NCI-H1092 treated with DMSO at 0.1 percent for 48 hours (cell line): ENCODE results near the gene RPL37.
"Not testable (repeated sequence)": the region's sequence is repeated elsewhere in the genome, so short reads cannot be mapped to it uniquely, and the experiment has no call there.

Experiments used
- DNase-seq: peaks from one replicate; lab custom pipeline; 2025; lab: John Stamatoyannopoulos, UW

The RPL37 gene

DNA sequence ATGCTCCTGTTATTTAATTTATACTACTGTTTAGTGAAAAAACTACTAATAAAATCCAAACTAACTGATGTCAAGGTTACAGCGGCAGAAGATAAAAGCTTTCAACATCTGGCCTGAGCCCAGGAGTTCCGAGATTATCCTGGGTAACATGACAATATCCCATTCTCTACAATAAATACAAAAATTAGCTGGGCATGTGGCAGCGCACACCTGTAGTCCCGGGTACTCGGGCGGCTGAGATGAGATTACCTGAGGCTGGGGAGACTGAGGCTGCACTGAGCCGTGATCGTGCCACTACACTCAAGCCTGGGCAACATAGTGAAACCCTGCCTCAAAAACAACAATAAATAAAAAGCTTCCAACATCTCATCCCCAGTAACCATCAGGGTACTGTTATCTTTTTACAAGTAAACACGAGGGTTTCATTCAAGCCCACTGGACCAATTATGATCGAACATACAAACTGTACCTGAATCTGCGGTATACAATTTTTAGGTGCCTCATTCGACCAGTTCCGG is 1.3 kb downstream of the RPL37 start:
- DNase-seq: no peak

DNA sequence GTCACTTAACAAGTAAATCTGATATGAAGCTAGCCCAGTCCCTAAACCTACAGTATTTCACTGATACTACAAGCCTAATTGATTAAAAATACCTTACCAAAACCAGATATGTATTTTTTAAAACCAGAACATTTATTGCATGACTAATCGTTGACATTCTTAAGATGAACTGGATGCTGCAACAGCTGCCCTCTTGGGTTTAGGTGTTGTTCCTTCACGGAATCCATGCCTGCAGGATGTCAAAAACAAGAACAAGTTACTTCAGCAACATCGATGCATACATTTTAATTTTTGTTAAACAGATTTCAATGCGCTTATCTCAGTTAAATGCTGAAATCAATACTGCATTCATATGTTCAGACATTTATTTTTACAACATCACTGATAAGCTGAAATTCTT is 2.7 kb downstream of the RPL37 start:
- no peak for DNase-seq

DNA sequence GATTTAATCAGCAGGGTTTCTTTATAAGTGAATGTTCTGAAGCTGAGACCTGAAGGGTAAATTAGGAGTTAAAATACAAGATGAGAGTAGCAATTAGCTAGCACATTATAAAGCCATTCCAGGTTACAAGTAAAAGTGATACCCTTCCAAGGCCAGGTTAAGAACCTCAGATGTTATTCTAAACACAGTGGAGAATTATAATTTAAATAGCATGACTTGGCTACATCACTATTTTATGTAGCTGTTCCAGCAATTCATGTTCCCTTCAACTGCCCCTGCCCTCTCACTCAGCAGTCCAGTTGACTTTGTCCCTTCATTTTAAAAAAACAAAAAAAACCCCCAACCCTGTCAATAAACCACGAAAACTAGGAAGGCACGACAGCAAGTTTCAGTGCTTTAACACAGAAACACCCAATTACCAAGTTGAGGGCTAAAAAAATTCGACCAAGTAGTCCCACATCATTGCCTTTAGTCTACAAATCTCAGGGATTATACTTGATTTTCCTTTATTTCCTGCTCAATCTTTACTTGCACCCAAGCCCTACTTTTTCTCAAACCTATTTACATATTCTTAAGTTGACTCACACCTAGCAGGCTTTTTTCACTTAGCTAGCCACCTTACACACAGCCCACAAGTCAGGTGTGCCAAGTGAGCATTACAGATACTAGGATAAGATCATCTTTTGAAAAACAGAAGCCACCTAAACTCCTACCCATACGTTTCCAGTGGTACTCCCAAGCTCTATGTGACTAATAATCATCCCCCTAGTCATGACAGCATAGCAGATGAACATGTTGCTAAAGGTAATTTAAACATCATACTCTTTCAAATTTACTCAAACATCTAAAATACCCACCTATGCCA is 3.4 kb downstream of the RPL37 start:
- no peak for DNase-seq

DNA sequence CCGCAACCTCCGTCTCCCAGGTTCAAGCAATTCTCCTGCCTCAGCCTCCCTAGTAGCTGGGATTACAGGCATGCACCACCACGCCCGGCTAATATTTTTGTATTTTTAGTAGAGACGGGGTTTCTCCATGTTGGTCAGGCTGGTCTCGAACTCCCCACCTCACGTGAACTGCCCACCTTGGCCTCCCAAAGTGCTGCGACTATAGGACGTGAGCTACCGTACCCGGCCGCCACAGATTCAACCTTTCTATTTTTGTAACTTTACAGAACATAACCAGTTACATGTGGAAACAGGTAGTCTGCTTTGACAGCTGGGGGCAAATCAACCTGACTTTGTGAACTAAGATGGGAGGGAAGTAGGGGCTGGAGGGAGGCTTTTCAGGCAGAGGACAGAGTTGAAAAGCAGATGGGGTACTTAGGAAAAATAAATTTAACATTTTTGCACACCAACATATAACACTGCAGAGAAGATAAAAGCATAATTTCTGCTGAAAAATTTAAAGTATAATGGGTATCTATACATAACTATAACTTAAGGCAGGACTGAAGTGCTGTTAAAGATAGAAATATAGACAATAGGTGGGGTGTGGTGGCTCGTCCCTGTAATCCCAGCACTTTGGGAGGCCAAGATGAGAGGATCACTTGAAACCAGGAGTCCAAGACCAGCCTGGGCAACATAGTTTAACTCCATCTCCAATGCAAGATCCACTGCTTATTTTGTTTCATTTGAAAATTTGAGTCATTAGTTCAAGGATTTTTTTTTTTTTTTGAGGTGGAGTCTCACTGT is 5.1 kb downstream of the RPL37 start:
- no peak for DNase-seq

DNA sequence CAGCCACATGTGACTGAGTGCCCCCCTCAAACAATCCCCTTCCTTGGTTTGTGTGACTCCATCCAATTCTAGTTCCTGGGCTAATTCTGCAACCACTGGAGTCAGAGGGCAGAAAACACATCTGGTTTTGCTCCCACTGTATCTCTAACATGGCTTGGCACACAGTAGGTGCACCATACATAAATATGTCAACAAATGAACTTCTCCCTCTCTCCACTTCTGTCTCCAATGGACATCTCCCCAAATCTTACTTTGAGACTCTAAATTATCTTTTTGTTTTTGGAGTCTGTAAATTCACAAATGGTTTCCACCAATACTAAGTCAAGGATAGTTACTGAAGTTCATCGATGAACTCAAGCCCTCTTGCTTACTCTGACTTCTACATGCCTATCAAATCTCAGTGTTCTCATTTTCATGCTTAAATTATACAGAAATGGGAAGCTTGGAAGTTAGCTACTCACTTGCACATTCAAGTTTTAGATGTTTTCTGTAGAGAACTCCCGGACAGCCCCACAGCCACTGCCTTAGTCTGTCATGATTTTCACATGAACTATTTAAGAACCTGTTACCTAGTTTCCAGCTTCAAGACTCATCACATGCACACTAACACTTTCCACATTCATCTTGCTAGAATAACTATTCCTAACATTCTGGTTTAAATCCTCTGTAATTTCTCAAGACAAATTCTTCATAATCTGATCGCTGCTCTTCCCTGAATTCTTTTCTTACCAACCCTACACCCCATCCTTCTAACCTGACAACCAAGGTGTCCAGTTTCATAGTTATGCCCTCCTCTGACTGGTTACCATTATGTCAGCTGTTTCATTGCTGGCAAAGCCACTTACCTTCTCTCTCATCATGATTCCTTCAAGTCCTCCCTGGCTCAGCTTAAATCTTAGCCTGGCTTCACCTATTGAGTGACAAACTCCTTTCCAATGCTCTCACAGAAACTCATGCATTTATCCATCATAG is 6.0 kb downstream of the RPL37 start:
- no peak for DNase-seq

DNA sequence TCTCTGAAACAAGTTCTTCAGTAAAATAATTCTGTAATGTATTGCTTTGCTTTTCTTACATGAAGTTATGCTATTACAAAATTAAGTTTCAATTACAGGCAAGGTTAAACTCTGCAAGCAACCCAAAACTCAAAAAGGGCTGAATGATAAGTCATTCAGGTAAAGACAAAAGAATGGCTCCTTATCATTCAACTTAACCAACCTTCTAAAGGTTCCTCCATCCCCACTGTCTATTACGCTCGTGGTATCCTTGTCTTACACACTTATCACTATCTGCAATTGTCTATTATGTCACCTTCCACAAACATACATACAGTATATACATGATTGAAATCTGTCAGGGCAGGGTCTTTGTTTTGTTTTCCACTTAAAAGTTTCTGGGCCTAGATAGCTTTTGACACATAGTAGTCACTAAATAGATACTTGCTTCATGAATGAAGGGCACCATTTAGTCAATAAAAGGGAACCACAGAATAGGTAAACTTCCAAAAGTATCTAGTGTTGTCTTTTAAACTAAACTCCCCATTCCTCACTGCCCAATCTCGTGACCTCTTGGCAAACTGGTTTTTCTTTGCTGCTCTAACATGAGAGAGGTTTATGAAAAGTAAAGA is 6.9 kb downstream of the RPL37 start:
- DNase-seq: no peak

DNA sequence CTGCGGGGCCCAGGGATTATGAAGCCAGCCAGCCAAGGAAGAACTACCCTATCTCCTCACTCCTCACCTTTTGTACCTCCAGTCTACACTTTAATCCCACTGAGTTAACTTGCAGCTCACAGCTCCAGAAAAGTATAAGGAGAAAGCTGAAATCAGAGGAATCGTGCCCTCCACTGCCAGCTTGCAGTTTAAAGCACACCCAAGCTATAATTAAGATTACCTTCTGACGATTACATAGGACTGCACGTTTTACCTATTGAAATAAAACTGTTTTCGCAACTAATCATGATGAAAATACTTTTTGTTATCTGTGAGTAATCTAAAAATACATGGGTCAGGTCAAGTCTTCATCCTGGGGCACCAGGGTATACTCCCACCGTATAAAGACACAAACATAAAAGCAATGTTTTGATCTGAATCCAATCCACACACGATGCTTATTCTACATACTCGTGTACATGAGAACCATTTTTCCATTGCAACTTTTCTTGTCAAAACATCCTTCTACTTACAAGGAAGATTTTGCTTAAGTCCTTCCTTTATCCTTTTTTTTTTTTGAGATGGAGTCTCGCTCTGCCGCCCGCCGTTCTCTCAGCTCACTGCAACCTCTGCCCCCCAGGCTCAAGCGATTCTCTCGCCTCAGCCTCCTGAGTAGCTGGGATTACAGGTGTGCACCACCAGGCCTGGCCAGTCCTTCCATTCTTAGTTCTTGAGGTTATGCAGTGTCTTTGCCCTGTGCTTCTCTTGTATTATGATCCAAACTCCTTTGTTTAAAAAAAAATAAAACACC is 7.6 kb downstream of the RPL37 start:
- DNase-seq: no peak

DNA sequence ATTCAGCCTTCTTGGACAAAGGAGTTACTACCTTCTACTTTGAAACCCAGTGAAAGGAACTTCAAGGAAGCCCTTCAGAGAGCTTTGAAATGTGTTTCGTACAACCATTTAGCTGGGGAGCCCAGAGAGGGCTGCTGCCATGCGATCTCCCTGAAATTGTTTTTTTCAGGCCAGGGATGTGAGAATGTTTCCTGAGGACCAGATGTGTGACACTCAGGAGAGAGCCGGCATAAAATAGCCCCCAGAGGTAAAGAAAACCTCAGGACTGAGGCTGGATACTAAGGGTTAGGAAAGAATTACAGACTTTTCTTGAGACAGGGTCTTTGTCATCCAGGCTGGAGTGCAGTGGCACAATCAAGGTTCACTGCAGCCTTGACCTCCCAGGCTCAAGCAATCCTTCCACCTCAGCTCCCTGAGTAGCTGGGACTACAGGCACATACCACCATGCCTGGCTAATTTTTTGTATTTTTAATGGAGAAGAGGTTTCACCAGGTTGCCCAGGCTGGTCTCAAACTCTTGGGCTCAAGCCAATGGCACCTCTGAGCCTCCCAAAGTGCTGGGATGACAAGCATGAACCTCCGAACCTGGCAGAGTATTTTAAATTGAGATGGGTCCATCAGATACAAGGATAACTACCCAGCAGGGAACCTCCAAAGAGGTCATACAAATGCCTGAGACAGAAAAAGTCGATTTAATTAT is 8.4 kb downstream of the RPL37 start:
- DNase-seq: no peak

DNA sequence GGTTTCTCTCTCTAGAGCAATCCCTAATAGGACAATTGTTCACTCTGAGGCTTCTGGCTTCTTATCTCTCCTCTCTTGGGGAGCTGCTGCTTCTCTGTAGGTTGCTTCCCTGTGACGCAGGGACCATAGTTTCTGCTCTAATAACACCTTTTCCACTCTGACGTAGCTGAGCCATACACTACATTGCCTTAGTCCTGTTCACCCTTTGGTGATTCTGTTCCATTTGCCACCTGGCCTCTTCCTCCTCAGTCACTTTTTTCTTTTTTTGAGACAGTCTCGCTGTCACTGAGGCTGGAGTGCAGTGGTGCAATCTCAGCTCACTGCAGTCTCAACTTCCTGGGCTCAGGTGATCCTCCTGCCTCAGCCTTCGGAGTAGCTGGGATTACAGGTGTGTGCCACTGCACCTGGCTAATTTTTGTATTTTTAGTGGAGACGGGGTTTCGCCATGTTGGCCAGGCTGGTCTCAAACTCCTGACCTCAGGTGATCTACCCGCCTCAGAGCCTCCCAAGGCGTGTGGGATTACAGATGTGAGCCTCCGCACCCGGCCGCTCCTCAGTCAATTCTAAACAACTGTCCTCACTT is 9.5 kb downstream of the RPL37 start:
- DNase-seq: not testable (repeated sequence)

DNA sequence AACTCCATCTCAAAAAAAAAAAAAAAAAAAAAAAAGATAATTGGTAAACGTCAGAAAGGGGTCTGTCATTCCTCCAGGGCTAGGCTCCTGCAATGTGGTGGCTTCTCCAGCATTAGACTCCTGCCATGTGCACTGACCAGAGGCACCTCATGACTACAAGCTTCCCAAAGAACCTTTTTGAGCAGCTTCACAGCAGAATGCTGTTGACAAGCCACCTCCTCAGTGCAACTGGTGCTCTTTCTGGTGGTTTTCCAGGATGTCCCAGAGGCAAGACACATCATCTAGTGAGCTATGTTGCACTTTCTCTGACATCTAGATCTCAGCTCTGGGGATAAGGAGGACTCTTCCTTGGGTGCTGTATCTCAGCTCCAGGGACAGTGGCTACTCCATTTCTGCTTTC is 11.6 kb downstream of the RPL37 start:
- DNase-seq: no peak

DNA sequence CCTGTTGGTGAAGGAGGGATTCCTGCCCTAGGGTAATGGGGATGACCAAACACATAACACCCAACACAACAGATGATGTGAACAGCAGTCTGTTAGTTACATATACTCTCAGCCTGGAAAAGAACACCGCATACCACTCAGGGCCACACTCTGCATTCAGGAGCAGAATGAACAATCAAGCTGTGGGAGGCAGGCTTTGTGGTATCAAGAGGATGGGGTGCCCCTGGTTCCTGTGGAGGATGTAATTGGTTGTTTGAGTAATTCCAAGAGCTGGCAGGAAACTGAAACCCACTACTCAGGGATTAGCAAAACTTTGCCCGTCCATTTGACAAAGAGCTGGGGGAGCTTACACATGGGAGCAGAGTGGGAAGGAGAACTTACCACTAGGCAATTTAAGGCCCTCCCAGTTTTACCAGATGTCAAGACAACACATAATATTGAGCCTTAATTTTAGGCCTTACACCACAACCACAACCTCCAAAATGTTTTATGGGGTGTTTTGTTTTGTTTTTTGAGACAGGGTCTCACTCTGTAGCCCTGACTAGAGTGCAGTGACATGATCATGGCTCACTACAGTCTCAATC is 21.2 kb downstream of the RPL37 start:
- DNase-seq: no peak

DNA sequence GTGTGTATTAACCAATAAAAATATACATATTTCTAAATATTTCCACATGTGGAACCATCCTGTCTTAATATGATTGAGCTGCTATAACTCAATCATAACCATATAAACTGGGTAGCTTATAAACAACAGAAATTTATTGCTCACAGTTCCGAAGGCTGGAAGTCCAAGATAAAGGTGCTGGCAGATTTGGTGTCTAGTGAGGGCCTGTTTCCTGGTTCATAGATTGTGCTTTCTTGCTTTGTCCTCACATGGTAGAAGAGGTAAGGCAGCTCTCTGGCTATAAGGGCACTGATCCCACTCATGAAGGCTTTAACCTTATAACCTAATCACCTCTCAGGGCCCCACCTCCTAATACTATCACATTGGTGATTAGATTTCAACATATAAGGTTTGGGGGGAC is 22.9 kb downstream of the RPL37 start:
- DNase-seq: no peak

DNA sequence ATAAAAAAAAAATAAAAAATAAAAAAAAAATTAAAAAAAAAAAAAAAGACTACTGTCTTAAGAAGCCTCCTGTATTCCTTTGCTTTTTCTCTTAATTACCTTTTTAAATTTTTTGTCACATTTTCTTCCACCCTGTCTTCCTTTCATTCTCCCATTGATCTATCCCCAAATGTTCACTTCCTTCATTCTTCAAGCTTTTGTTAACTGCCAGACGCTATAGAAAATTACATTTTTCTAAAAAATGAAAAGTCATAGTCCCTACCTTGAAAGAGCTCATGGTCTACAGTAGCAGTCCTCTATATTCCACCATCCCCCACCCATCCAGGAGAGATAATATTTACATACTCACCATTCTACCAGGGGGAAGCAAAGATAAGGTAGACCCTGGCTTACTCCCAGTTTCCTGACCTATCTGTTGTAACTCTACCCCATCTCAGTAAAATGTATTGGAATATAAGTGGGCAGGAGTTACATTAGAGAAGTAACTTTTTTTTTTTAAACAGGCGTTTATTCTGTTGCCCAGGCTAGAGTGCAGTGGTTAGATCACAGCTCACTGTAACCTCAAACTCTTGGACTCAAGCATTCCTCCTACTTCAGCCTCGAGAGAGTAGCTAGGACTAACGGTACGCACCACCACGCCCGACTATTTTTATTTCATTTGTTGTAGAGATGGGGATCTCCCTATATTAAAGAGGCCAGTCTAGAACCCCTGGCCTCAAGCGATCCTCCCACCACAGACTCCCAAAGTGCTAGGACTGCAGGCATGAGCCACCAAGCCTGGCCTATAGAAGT is 33.1 kb downstream of the RPL37 start:
- DNase-seq: no peak

DNA sequence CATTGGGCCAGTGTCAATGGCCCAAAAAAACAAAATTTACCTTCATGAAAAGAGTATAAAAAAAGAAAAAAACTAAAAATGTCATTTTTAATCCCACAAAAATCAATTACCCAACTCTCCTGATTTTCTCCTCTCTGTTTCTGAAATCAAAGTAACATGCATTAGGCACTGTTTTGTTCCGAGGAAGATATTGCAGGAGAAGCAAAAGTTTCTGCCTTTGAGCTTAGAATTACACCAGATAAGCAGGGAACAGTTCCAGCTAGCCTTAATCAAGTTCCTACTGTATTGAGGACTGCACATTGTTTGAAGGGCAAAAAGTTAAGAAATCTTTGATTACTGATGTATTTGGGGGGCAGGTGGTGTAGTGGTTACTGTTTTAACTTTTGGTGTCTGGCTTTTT is 35.8 kb downstream of the RPL37 start:
- no peak for DNase-seq

DNA sequence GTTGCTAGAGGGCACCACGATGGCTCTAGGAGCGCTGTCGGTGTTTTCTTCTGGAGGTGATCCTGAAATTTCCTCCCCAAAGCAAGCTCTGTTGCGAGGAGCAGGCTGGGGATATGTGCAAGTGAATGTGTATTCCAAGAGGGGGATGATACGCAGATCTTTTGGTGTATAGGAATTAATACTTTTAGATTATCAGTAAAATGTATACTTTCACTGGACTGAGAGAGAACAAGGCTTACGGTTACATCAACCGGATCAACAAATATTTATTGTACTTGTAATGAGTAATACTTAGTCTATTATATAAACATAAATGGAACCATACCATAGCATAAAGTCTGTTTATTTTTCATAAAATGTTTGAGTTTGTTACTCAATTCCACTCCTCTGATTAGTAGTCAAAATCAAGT is 36.2 kb downstream of the RPL37 start:
- DNase-seq: peak; percentile 62

DNA sequence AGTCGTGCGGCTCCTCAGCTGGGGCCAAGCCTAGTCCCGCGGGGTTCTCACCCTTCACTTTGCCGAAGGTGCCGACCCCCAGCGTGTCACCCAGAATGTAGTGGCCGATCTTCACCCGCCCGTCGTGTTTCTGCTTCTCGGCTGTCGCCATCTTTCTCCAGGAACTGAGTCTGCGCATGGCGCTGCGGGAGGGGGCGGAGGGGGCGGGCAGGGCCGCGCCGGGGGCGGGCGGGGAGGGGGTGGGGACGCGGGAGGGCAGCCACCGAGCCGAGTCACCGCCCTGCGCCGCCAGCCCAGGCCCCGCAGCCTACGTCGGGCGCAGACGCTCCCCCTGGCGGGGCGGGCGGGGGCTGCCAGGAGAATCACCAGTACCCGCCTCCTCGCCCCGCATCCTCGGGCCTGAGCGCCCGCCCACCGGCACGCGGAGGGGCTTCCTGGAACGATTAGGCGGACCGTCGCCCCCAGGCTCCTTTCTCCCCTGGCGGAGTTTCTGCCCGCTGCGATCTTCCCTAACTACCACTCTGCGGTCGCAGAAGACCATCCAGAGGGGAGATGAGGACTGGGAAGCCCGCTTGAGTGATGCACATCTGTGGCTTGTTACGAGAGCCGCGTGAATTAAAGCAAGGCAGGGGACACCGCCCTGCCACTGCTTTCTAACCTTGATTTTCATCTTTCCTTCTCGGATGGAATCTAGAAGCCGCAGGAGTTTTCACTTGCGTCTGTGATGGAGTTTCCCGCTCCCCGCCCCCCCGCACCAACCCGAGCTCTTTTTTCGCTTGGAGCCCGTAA is 36.8 kb downstream of the RPL37 start, which contains the start of gene PRKAA1:
Gene PRKAA1 (minus strand): TSS at position 363 of the 789 bp plus-strand sequence. CDS start 185 bp downstream, at position 178.
- DNase-seq: peak; percentile 89

DNA sequence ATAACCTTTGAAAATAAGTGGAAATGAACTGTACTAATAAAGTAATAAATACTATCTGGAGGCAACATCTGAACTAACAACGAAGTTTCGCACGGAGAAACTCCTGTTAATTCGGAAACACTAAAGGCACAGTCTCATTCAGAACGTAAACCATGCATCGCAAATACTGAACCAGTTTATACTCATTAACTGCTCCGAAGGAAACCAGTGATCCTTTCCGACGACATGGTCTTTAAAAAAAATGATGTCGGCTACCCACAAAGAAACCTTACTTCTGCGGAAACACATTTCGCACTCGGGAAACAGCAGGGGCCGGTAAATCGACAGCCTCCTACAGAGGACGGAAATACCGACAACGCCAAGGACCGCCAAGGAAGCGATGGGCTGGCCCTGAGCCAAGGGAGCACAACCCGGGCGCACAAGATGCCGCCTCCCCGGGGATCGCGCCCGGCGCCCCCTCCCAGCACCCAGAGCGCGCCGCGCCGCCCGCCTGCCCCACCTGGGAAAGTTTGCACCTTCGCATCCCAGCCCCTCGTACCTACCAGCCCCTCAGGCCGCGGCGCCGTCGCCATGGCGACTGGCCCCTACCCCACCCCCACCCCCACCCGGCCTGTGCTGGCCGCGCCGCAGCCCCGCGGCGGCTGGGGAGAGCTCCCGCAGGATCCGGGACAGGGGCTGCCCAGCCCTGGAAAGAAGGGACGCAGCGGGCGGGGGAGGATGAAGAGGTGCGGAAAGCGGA is 37.6 kb downstream of the RPL37 start:
- DNase-seq: peak; percentile 56
